GM12874 (cell line): Measurements from ENCODE around the gene DHRS1.

Experiments
- TF ChIP-seq, protein P1 (sequence below): IDR thresholded peaks from 2 replicates; pipeline ENCODE4 v1.5.1; 2011; ENCODE audit warnings: low read depth, mild to moderate bottlenecking, control low read depth, low read length, moderate library complexity; ENCODE audit not compliant: insufficient read depth

DHRS1 gene

DNA sequence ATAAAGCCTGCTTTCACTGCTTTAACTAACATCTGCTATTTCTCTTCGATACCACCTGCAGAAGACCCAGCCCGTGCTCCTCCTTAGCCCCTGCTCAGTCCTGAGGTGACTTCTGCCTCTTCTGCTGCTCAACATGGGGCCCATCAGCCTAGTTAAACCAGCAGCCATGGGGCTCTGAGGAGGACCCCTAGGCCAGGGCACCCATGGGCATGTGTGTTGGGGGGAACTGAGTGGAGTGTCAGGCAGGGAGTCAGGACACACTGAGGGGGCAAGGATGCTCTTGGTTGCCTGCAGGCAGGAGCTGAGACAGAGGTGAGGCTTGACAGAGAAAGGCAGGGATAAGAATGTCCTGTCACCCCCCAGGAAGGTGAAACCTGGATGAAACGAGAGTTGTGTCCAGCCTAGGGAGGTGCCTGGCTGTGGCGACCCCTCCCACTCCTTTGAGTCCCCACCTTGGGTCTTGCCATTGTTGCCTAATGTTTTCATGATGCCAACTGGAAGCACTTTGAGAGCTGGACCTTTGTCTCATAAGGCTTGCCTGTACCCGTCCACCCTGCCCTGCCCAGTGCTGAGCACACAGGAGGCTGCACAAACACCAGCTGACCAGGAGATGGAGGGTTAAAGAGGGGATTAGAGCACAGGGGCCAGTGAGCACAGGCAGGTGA is 15.7 kb downstream of the DHRS1 start:
- TF ChIP-seq, protein P1, sequence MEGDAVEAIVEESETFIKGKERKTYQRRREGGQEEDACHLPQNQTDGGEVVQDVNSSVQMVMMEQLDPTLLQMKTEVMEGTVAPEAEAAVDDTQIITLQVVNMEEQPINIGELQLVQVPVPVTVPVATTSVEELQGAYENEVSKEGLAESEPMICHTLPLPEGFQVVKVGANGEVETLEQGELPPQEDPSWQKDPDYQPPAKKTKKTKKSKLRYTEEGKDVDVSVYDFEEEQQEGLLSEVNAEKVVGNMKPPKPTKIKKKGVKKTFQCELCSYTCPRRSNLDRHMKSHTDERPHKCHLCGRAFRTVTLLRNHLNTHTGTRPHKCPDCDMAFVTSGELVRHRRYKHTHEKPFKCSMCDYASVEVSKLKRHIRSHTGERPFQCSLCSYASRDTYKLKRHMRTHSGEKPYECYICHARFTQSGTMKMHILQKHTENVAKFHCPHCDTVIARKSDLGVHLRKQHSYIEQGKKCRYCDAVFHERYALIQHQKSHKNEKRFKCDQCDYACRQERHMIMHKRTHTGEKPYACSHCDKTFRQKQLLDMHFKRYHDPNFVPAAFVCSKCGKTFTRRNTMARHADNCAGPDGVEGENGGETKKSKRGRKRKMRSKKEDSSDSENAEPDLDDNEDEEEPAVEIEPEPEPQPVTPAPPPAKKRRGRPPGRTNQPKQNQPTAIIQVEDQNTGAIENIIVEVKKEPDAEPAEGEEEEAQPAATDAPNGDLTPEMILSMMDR: no peak

DNA sequence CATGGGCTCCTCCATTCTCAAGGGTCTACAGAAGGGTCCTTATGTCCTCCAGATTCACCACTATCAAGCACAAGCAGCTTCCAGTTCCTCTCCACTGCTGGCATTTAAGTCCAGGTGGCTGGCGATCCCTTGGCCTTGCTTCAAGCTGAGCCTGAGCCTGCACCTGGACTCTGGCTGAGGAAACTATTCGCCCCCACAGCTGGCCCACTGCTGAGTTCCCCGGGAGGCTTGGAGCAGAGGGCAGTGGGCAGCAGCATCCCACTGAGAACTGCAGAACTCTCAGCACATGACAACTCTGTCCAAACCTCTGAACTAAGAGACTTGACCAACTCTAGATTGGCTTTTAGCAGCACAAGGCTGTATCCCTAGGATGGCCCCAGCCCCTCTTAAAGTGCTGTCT is 16.8 kb downstream of the DHRS1 start:
- TF ChIP-seq, protein P1: no peak

DNA sequence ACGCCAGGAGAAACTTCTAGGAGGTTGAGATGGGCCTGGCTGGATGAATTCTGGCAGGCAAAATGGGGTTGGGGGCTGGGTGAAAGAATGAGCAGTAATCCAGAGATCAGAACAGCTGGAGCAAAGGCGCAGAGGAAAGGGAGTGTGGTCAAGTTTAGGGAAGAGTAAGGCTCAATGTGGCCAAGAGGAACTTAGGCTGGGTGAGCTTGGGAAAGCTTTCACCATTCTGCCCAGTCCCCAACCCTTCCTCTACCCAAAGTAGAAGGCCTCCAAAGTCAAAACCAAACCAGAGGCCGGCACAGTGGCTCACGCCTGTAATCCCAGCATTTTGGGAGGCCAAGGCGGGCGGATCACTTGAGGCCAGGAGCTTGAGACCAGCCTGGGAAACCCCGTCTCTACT is 17.9 kb downstream of the DHRS1 start:
- TF ChIP-seq, protein P1: no peak

DNA sequence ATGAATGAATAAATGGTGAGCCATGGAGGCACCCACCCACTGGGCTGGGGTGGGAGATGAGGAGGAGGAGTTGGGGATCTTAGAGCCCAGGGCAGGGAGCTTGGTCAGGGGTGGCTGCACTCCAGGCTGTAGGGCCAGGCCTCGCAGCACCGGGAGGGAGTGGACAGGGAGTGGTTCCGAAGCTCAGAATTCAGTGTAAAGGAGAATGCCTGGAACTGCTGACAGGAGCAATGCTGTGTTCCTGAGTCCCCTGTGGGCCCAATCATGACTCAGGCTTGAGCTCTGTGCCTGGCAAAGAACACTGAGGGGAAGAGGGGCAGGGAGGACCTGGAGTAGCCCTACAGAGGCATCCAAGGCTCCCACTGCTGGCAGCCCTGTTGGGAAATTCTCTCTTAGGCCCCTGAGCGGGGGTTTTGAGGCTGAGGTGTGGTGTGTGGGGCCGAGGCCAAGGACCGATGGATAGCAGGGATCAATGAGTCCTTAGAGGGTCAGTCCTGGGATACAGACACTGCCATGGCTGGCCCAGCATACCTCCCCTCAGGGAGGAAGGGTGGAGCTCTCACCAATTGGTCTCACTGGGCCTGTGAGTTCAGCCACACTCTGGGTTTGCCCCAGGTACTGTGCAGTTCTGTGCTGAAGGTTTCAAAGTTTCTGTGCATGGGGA is 18.7 kb downstream of the DHRS1 start:
- TF ChIP-seq, protein P1: no peak

DNA sequence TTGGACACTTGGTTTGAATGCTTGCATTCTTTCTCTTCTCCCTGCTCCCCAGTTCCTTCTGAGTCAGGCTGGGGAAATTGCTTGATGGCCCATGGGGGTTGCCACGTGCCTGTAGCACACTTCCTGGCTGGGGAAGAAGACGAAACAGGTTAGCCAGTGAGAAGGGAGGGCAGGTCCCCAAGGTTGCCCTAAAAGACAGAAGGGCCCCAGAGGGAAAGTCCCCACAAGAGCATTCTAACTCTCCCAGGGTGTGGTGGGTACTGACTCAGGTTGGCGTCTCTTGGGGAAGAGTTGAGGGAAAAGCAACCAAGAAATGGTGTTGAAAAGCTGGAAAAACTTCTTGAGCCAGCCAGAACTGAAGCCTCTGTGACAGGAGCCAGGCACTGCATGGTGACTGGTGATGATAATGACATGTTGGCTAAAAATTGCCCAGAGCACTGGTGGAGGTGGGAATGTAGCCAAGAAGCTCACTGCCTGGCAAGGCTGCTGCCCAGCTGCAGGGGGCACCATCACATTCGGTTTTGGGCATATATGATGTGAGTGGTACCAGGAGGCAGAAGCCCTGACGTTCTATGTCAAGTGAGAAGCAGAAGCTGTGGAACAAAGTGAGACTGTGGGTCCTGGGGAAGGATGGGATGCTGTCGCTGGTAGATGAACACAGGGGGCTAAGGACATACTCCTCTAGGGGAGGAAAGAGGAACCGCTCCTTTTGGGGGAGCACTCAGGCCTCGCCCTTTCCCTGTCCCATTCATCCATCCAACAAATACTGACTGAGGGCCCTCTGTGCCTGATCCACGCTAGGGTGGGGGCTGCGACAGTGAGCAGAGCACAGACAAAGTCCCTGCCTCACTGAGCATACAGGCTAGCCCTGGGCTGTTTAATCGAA is 20.0 kb downstream of the DHRS1 start:
- TF ChIP-seq, protein P1: peak; percentile 46

DNA sequence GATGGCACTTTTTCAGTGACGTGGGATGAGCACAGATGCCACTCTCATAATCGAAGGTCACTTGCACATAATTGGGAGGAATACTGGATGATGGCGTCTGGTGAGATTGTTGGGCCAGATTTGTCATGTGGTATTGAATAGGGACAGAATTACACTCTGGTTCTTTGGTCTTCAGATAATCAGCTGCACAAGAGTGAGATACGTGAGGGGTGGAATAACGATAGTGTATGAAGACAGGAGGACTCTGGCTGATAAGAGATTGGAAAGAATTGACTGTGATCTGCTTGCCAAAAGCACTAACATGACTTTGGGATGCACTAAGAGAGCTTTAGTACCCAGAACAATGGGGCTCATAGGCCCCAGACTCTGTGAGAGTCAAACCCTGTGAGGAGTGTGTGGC is 21.2 kb downstream of the DHRS1 start:
- TF ChIP-seq, protein P1: no peak
